Measurements from ENCODE around the gene CEP128. TPM values are rescaled to one million over a fixed set of nuclear protein-coding genes. Genes with fewer than 3 reads are reported as not detected.

CEP128 gene
- total and polyA plus RNA-seq, 8 donors: 1.1 to 240 (median 2.6) TPM

DNA sequence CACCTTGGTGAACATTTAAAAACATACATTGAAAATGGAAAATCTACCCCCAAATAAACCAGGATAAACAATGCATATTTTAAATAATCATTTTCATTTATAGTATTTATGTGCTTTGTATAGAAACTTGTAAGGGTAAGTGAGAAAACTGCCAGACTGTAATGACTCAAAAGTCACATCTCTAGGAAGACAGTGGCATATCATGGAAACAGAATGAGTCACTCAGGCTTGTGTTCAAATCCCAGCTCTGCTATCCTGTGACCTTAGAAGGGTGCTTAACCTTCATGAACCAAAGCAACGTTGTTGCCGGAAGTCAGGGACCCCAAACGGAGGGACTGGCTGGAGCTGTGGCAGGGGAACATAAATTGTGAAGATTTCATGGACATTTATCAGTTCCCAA, 142.7 kb downstream of the CEP128 start:
- Histone ChIP-seq H3K36me3 (no peaks in the 10 kb centered on the region), H3K4me3 (no peak overlapping the region), H3K4me1 (no peaks in the 10 kb centered on the region), H3K27me3 (no peaks in the 10 kb centered on the region), H3K27ac (no peak overlapping the region), H3K9me3 (peaks cover 0 to 17% (median 7%) of the 10 kb centered on the region in 4 donors)
- TF ChIP-seq, protein P1, sequence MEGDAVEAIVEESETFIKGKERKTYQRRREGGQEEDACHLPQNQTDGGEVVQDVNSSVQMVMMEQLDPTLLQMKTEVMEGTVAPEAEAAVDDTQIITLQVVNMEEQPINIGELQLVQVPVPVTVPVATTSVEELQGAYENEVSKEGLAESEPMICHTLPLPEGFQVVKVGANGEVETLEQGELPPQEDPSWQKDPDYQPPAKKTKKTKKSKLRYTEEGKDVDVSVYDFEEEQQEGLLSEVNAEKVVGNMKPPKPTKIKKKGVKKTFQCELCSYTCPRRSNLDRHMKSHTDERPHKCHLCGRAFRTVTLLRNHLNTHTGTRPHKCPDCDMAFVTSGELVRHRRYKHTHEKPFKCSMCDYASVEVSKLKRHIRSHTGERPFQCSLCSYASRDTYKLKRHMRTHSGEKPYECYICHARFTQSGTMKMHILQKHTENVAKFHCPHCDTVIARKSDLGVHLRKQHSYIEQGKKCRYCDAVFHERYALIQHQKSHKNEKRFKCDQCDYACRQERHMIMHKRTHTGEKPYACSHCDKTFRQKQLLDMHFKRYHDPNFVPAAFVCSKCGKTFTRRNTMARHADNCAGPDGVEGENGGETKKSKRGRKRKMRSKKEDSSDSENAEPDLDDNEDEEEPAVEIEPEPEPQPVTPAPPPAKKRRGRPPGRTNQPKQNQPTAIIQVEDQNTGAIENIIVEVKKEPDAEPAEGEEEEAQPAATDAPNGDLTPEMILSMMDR (IDR thresholded peaks at IDR 0.05): no peak
- TF ChIP-seq POLR2AphosphoS5 (IDR thresholded peaks at IDR 0.05): no peak
- no peak for TF ChIP-seq POLR2A (IDR thresholded peaks at IDR 0.05)
- TF ChIP-seq EP300 (IDR thresholded peaks at IDR 0.05): no peak
- DNase-seq: no peak
- WGBS, 5 donors: 91 to 97% (median 95%) methylated on average over 3 of the region's 3 CpGs
- intact Hi-C loops (cut with DNase I; ENCODE audit: low total_unique reads): no loop called here

DNA sequence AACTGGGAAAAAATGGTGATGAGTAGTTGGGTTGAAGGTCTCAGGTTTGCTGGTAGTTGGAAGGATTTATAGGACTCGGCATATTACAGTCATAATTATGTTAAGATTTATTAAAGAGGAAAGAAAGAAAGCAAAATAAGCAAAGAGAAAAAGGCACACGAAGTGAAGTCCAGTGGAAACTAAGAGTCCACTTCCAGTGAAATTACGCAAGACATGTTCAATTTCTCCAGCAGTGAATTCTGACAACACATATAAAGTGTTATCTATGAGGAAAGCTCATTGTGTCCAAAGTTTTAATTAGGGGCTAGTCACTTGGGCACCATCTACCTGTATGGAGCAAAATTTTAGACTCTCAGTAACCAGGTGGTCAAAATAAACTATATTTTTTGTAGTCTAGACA, 143.3 kb downstream of the CEP128 start:
- no peaks in the 10 kb centered on the region for H3K4me1 ChIP-seq
- intact Hi-C loops (cut with DNase I; ENCODE audit: low total_unique reads): no loop called here
- DNase-seq: no peak
- no peaks in the 10 kb centered on the region for H3K27me3 ChIP-seq
- 95 to 97% (median 95%) methylated on average over 3 of the region's 3 CpGs for WGBS, 5 donors
- no peak overlapping the region for H3K4me3 ChIP-seq
- TF ChIP-seq, protein P1 (IDR thresholded peaks at IDR 0.05): no peak
- TF ChIP-seq POLR2AphosphoS5 (IDR thresholded peaks at IDR 0.05): no peak
- no peak for TF ChIP-seq POLR2A (IDR thresholded peaks at IDR 0.05)
- no peak for TF ChIP-seq EP300 (IDR thresholded peaks at IDR 0.05)
- H3K27ac ChIP-seq: no peak overlapping the region
- H3K9me3 ChIP-seq: peaks cover 0 to 17% (median 7%) of the 10 kb centered on the region in 4 donors
- H3K36me3 ChIP-seq: no peaks in the 10 kb centered on the region

DNA sequence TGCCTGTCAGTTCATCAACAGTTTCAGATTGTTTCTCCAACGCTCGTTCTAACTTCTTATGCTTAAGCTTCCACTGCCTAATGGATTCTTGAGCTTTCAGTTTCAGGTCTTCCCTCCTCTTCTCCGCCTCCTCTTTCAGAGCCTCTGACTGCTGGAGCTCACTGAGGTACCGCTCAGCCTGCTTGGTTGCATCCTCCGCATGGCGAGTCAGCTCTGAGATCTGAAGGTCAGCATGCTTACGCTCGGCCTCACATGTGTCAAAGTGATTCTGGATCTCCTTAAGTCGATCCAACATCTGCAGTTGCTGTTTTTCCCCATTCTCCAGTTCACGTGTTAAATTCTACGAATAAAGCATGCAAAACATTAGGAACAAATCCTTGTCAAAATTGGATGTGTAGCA, 148.8 kb downstream of the CEP128 start:
- no peaks in the 10 kb centered on the region for H3K4me1 ChIP-seq
- H3K9me3 ChIP-seq: no peaks in the 10 kb centered on the region
- H3K27me3 ChIP-seq: no peaks in the 10 kb centered on the region
- H3K4me3 ChIP-seq: no peak overlapping the region
- whole genome bisulfite sequencing, 5 donors: 95 to 98% (median 97%) methylated on average over 11 of the region's 11 CpGs
- no peak overlapping the region for H3K27ac ChIP-seq
- no peak for TF ChIP-seq POLR2A (IDR thresholded peaks at IDR 0.05)
- TF ChIP-seq POLR2AphosphoS5 (IDR thresholded peaks at IDR 0.05): no peak
- TF ChIP-seq EP300 (IDR thresholded peaks at IDR 0.05): no peak
- TF ChIP-seq, protein P1 (IDR thresholded peaks at IDR 0.05): no peak
- intact Hi-C loops (cut with DNase I; ENCODE audit: low total_unique reads): no loop called here
- DNase-seq: no peak
- H3K36me3 ChIP-seq: peaks cover 0 to 12% (median 7%) of the 10 kb centered on the region in 4 donors

DNA sequence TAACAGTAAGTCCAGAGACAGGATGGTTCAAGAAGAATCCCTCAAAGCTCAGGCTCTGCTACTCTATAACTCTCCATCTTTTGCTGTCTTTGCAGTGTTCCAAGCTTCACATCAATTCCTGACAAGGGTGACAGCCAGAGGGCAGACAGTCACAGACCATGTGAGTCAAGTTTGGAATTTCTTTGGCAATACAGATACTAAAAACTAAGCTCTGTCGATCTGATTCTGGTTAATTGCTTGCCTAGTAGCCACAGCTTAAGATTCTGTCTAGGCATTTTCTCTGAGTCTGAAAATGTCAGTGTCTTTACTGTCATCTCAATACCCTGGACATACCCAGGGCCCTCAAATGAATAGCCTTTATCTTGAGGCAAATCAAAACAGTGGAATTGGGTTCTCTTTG, 153.7 kb downstream of the CEP128 start:
- 82 to 89% (median 86%) methylated on average over 1 of the region's 1 CpG for WGBS, 5 donors

More for the DNA sequence above, 153.7 kb downstream of the CEP128 start:
- TF ChIP-seq POLR2AphosphoS5 (IDR thresholded peaks at IDR 0.05): no peak
- TF ChIP-seq, protein P1 (IDR thresholded peaks at IDR 0.05): no peak
- no peak for TF ChIP-seq EP300 (IDR thresholded peaks at IDR 0.05)
- TF ChIP-seq POLR2A (IDR thresholded peaks at IDR 0.05): no peak
- Histone ChIP-seq H3K36me3 (peaks cover 0 to 19% (median 7%) of the 10 kb centered on the region in 4 donors), H3K9me3 (no peaks in the 10 kb centered on the region), H3K27me3 (no peaks in the 10 kb centered on the region), H3K4me1 (no peaks in the 10 kb centered on the region), H3K27ac (no peak overlapping the region), H3K4me3 (no peak overlapping the region)
- intact Hi-C loops (cut with DNase I; ENCODE audit: low total_unique reads): no loop called here
- DNase-seq: no peak

Measured in stomach (tissue), 9 donors.